Bronchial epithelial cell (primary cell): ENCODE measurements around the gene A1CF. TPM values are rescaled to one million over a fixed set of nuclear protein-coding genes. Genes with fewer than 3 reads are reported as not detected.

ENCODE experiments used
- DNase-seq: peaks from one replicate; pipeline ENCODE4 v3.0.0-alpha.2; 2010; ENCODE audit warnings: low read depth
- FAIRE-seq: peaks from 2 replicates; lab custom pipeline; 2011; peaks lifted over from hg19 to GRCh38; lab: Jason Lieb, UNC
- H3K27me3 ChIP-seq: 2 replicates; pipeline ENCODE4 v1.5.1; 2011; ENCODE audit warnings: low read length; ENCODE audit not compliant: control insufficient read depth, insufficient read depth
- H3K36me3 ChIP-seq: 2 replicates; pipeline ENCODE4 v1.5.1; 2011; ENCODE audit warnings: low read length; ENCODE audit not compliant: control insufficient read depth, insufficient read depth
- H3K4me3 ChIP-seq: 2 replicates; pipeline ENCODE4 v1.5.1; 2011; ENCODE audit warnings: mild to moderate bottlenecking, low read depth, low read length, control low read depth
- CTCF ChIP-seq: IDR thresholded peaks from 2 replicates; pipeline ENCODE4 v1.5.1; 2011; ENCODE audit warnings: mild to moderate bottlenecking, moderate library complexity, low read length, control low read depth, inconsistent platforms; ENCODE audit not compliant: insufficient read depth, severe bottlenecking
- total RNA-seq: library from RNA; depleted of rRNA; stranded (reverse); fragments of >200 nt; gene quantifications from 2 replicates; pipeline ENCODE4 v1.2.1, GENCODE V29; 2014

A1CF gene
- total RNA-seq, 1 donor from 2014 or later: not detected

- no peak for FAIRE-seq
- H3K36me3 ChIP-seq: no peaks in the 10 kb centered on the region
- H3K4me3 ChIP-seq: no peak overlapping the region
- TF ChIP-seq CTCF: no peak
- H3K27me3 ChIP-seq: no peaks in the 10 kb centered on the region
- DNase-seq: no peak
Measured at GRCh38 chr10:50805981-50806622, 79.3 kb downstream of the A1CF start.

DNA sequence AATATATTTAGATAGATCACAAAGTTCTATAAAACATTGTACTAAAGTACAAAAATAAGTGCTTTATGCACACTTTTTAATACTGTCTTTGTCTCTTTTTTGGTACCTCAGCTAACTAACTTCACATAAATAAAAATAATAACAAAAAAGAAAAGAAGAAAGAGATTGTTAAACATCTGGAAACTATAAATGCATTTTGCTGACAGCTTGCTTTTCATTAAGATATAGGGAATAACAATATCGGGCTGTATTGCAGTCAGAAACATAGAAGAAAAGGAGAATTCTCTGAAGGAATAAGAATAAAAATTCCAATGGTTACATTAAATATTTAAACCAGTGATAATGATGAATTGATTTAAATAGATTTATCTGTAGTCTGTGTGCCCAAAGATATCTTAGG, 85.8 kb downstream of the A1CF start:
- TF ChIP-seq CTCF: no peak
- FAIRE-seq (no peak), DNase-seq (no peak)
- no peaks in the 10 kb centered on the region for H3K36me3 ChIP-seq
- no peak overlapping the region for H3K4me3 ChIP-seq
- no peaks in the 10 kb centered on the region for H3K27me3 ChIP-seq

DNA sequence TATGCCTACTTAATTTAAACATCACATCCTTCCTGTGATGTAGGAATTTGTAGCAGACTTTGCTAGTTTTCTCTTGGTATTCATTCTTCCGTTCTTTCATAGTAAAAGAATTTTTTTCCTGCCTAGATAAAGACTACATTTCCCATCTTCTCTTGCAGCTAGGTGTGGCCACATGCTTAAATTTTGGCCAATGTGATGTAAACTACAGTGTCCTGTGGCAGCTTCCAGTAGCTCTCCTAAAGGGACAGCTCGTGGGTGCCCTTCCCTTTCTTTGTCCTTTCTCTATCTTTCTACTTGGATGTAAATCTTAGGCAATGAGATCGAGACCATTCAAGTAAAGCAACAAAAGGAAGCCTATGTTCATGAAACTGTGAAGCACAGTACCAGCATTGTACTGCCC, 87.1 kb downstream of the A1CF start:
- TF ChIP-seq CTCF: no peak
- no peaks in the 10 kb centered on the region for H3K36me3 ChIP-seq
- FAIRE-seq (no peak), DNase-seq (no peak)
- H3K4me3 ChIP-seq: no peak overlapping the region
- H3K27me3 ChIP-seq: no peaks in the 10 kb centered on the region

- Histone ChIP-seq H3K27me3 (no peaks in the 10 kb centered on the region), H3K4me3 (no peak overlapping the region), H3K36me3 (no peaks in the 10 kb centered on the region)
- FAIRE-seq (no peak), DNase-seq (peak; percentile 41)
- TF ChIP-seq CTCF: no peak
Measured at GRCh38 chr10:50796693-50797092, 88.7 kb downstream of the A1CF start.

DNA sequence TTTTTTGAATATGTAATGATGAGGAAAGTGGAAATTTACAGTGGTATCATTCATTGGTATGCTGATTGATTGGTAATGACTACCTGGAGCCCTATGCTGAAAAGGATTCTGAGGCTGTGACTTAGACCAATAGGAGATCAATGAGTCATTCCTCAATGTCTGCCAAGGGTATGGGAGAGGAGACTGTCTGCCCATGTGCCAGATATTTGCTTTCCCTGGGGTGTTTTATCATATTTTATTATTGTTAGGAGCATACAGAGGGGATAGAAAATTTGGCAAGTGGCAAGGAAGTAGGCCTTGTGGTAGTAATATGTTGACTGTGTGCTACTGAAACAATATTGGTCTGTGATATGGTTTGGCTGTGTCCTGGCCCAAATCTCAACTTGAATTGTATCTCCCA, 90.9 kb downstream of the A1CF start:
- FAIRE-seq (no peak), DNase-seq (peak; percentile 29)
- Histone ChIP-seq H3K27me3 (no peaks in the 10 kb centered on the region), H3K4me3 (no peak overlapping the region), H3K36me3 (no peaks in the 10 kb centered on the region)
- no peak for TF ChIP-seq CTCF
